GM12878 (cell line): ENCODE results near the gene MCOLN1. TPM values are rescaled to one million over a fixed set of nuclear protein-coding genes. Genes with fewer than 3 reads are reported as not detected.

Experiments used
- ATAC-seq: fragments of 200-7000 bp; cut with Tn5 transposase; 3 replicates; pipeline ENCODE4 v1.9.1; 2020; ENCODE audit warnings: mild to moderate bottlenecking, moderate library complexity
- BruUV-seq: library from RNA; stranded (reverse); fragments of 400-500 nt; replicated peaks from 2 replicates; lab custom pipeline; 2021; lab: Mats Ljungman, UMichigan
- CTCF ChIA-PET: fragments of 300-600 bp; sonication (Branson Sonifier 250); formaldehyde crosslinking; extraction: SDS; loops from one replicate; lab custom pipeline; 2021; ENCODE audit warnings: inconsistent platforms; lab: Yijun Ruan, JAX
- POLR2A ChIA-PET: fragments of 350-600 bp; formaldehyde crosslinking; extraction: SDS; loops from one replicate; lab custom pipeline; 2021; ENCODE audit warnings: inconsistent platforms; lab: Charles Lee
- RAD21 ChIA-PET: fragments of 300-600 bp; sonication (Branson Sonifier 250); formaldehyde crosslinking; loops from one replicate; lab custom pipeline; 2023; ENCODE audit warnings: antibody characterized with exemption; ENCODE audit not compliant: unreplicated experiment; lab: Charles Lee
- SMC1A ChIA-PET: fragments of 300-600 bp; sonication (Branson Sonifier 250); formaldehyde crosslinking; loops from one replicate; lab custom pipeline; 2023; ENCODE audit not compliant: unreplicated experiment, uncharacterized antibody; lab: Charles Lee
- DNase-seq: peaks from one replicate; pipeline ENCODE4 v3.0.0-alpha.2; 2011; ENCODE audit warnings: low read depth, low spot score
- FAIRE-seq: peaks from 3 replicates; lab custom pipeline; 2011; peaks lifted over from hg19 to GRCh38; lab: Jason Lieb, UNC
- H2AFZ ChIP-seq: 2 replicates; pipeline ENCODE4 v1.6.0; 2011; ENCODE audit warnings: low read depth, low read length, control low read depth; ENCODE audit not compliant: control insufficient read depth
- H3K27ac ChIP-seq: 2 replicates; pipeline ENCODE4 v1.5.1; 2011; ENCODE audit warnings: control low read depth; ENCODE audit not compliant: control insufficient read depth, insufficient read depth
- H3K27me3 ChIP-seq, 2 experiments: replicated peaks in 1 of 2; 2 replicates each; pipeline versions ENCODE4 v1.6.0 to v1.6.1; 2011; ENCODE audit warnings: low read length in 1 of 2; ENCODE audit not compliant: control insufficient read depth in 2 of 2, insufficient read depth in 2 of 2
- H3K36me3 ChIP-seq, 2 experiments: 2 replicates each; pipeline ENCODE4 v1.5.1; 2011; ENCODE audit warnings: low read length in 1 of 2; ENCODE audit not compliant: control insufficient read depth in 2 of 2, insufficient read depth in 2 of 2
- H3K4me1 ChIP-seq: 2 replicates; pipeline ENCODE4 v1.6.1; 2011; ENCODE audit warnings: mild to moderate bottlenecking, low read length, moderate library complexity, mixed read lengths; ENCODE audit not compliant: control insufficient read depth, insufficient read depth
- H3K4me2 ChIP-seq: 2 replicates; pipeline ENCODE4 v1.6.0; 2011; ENCODE audit warnings: control low read depth; ENCODE audit not compliant: control insufficient read depth, insufficient read depth
- H3K4me3 ChIP-seq: fragments of 200-600 bp; sonication (generic); 2 replicates; pipeline ENCODE4 v1.5.1; 2016
- H3K79me2 ChIP-seq: 2 replicates; pipeline ENCODE4 v1.6.0; 2011; ENCODE audit warnings: low read length; ENCODE audit not compliant: control insufficient read depth, insufficient read depth
- H3K9ac ChIP-seq: 2 replicates; pipeline ENCODE4 v1.8.0; 2011; ENCODE audit warnings: low read length, control low read depth, mixed read lengths; ENCODE audit not compliant: control insufficient read depth, insufficient read depth
- H3K9me3 ChIP-seq: replicated peaks from 3 replicates; pipeline ENCODE4 v1.5.1; 2011; ENCODE audit warnings: mild to moderate bottlenecking, low read length; ENCODE audit not compliant: control insufficient read depth, insufficient read depth
- H4K20me1 ChIP-seq: 2 replicates; pipeline ENCODE4 v1.6.0; 2011; ENCODE audit not compliant: control insufficient read depth, insufficient read depth
- CHD1 ChIP-seq: IDR thresholded peaks from 2 replicates; pipeline ENCODE4 v1.6.1; 2012; ENCODE audit warnings: low read depth, low read length, improper control_type of control experiment
- FOS ChIP-seq: IDR thresholded peaks from 3 replicates; pipeline ENCODE4 v1.6.1; 2011; ENCODE audit warnings: borderline replicate concordance; ENCODE audit not compliant: insufficient read length; ENCODE audit errors: extremely low read depth
- JUND ChIP-seq: IDR thresholded peaks from 2 replicates; pipeline ENCODE4 v1.6.1; 2012; ENCODE audit warnings: low read depth, mild to moderate bottlenecking, low read length, improper control_type of control experiment, moderate library complexity
- RBBP5 ChIP-seq: fragments of 200-600 bp; sonication (generic); conservative IDR thresholded peaks from 2 replicates; pipeline ENCODE4 v1.6.1; 2016
- RFX5 ChIP-seq: IDR thresholded peaks from 2 replicates; pipeline ENCODE4 v1.6.1; 2011; ENCODE audit warnings: low read depth, low read length, improper control_type of control experiment
- TAF1 ChIP-seq: IDR thresholded peaks from 2 replicates; pipeline ENCODE4 v1.6.1; 2011; ENCODE audit warnings: mild to moderate bottlenecking, low read depth, low read length, borderline replicate concordance
- TCF7 ChIP-seq: IDR thresholded peaks from 2 replicates; pipeline ENCODE4 v1.6.1; 2014; ENCODE audit warnings: antibody characterized with exemption, borderline replicate concordance
- ZNF207 ChIP-seq: fragments of 450-650 bp; IDR thresholded peaks from 2 replicates; pipeline ENCODE4 v1.6.1; 2014; ENCODE audit warnings: antibody characterized with exemption, mild to moderate bottlenecking, borderline replicate concordance
- WGBS: methylation state at CpG from one replicate; pipeline ENCODE4 v1.1.6; 2016; ENCODE audit warnings: low lambda C conversion rate; ENCODE audit not compliant: insufficient replicate concordance, insufficient coverage; ENCODE audit errors: missing lambda C conversion rate; 5-methylcytosine and 5-hydroxymethylcytosine counted together
- in situ Hi-C: fragments of 300-500 bp; cut with MboI; formaldehyde crosslinking; loops from 9 replicates; pipeline ENCODE4 v1.14.3; 2018; ENCODE audit warnings: mixed read lengths
- intact Hi-C: fragments of 100-400 bp; cut with micrococcal nuclease; formaldehyde crosslinking; loops from one replicate; pipeline ENCODE4 v1.14.2; 2022; ENCODE audit not compliant: unreplicated experiment
- polyA plus RNA-seq, 11 experiments: library from polyadenylated mRNA; depleted of rRNA in 4 of 11; unstranded in 6 of 11; stranded (reverse) in 5 of 11; fragments of >200 nt; fragmentation: Nextera tagmentation in 4 of 11; fragmentation: Illumina TruSeq in 1 of 11; extraction: Ambion mirVana in 4 of 11; extraction: Trizol in 1 of 11; gene quantifications; 1 replicate in 1 of 11; 2 replicates in 10 of 11; pipeline versions ENCODE4 v1.2.1 to v1.2.3, GENCODE V29; 2011 to 2016; ENCODE audit warnings: inconsistent platforms in 2 of 11, missing spikeins in 2 of 11, low read depth in 1 of 11
- total RNA-seq, 4 experiments: library from RNA; depleted of rRNA in 3 of 4; stranded (reverse); fragments of >200 nt in 3 of 4; fragmentation: Illumina TruSeq in 1 of 4; extraction: Trizol in 1 of 4; gene quantifications; 2 replicates each; pipeline versions ENCODE4 v1.2.1 to v1.2.3, GENCODE V29; 2013 to 2021
- TF ChIP-seq, protein P1 (sequence below): IDR thresholded peaks from 2 replicates; pipeline ENCODE4 v1.6.1; 2012; ENCODE audit warnings: low read length, inconsistent platforms
- TF ChIP-seq, protein P2 (sequence below): fragments of 450-650 bp; formaldehyde crosslinking; IDR thresholded peaks from 2 replicates; pipeline ENCODE4 v1.4.0; 2020; ENCODE audit warnings: mild to moderate bottlenecking, moderate library complexity

Gene MCOLN1
- total and polyA plus RNA-seq, 10 of the 15 experiments (the other 5 are each of a cell fraction or from before 2014, with no cell fraction given), result 0.42 to 15.6 (median 4.9) TPM

DNA sequence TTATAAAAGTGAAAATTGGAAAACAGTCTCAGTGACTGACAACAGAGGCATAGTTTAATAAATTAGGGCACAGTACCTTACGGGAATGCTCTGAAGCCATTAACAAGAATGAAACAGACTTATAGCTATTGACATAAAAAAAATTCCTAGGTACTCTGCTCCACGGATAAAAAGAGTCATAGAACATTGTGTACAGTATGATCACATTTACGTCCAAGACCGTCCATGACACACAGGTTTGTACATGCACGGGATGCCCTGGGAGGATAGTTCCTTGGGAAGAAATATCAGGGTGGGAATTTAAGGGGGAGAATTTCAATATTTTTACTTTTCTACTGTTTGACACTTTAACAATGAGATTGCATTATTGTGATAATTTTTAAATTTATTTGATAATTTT lies 48.3 kb downstream of the MCOLN1 start:
- Histone ChIP-seq H3K9ac (no peak overlapping the region), H3K4me3 (no peak overlapping the region), H4K20me1 (no peaks in the 10 kb centered on the region), H3K27ac (no peak overlapping the region), H2AFZ (no peak overlapping the region), H3K27me3 (no peaks in the 10 kb centered on the region), H3K79me2 (no peaks in the 10 kb centered on the region), H3K4me2 (no peak overlapping the region), H3K9me3 (no peaks in the 10 kb centered on the region), H3K4me1 (no peaks in the 10 kb centered on the region), H3K36me3 (no peaks in the 10 kb centered on the region)
- POLR2A ChIA-PET, result no interaction called here
- RAD21 ChIA-PET, result interaction anchor here (0.7 kb wide), 1 partner anchor 124 kb away, joined by 3 read pairs; no protein-coding TSS in a partner anchor
- BruUV-seq, result no TSS peak
- CTCF ChIA-PET, result no interaction called here
- SMC1A ChIA-PET, result interaction anchor here (1.0 kb wide), 1 partner anchor 229 kb away, joined by 4 read pairs; no protein-coding TSS in a partner anchor
- intact Hi-C loops, result no loop called here
- no peak for TF ChIP-seq FOS
- no peak for TF ChIP-seq RFX5
- TF ChIP-seq JUND, result no peak
- no peak for TF ChIP-seq TCF7
- TF ChIP-seq TAF1, result no peak
- TF ChIP-seq RBBP5, result no peak
- TF ChIP-seq ZNF207, result no peak
- no peak for TF ChIP-seq CHD1
- TF ChIP-seq, protein P1, sequence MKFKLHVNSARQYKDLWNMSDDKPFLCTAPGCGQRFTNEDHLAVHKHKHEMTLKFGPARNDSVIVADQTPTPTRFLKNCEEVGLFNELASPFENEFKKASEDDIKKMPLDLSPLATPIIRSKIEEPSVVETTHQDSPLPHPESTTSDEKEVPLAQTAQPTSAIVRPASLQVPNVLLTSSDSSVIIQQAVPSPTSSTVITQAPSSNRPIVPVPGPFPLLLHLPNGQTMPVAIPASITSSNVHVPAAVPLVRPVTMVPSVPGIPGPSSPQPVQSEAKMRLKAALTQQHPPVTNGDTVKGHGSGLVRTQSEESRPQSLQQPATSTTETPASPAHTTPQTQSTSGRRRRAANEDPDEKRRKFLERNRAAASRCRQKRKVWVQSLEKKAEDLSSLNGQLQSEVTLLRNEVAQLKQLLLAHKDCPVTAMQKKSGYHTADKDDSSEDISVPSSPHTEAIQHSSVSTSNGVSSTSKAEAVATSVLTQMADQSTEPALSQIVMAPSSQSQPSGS, result no peak
- TF ChIP-seq, protein P2, sequence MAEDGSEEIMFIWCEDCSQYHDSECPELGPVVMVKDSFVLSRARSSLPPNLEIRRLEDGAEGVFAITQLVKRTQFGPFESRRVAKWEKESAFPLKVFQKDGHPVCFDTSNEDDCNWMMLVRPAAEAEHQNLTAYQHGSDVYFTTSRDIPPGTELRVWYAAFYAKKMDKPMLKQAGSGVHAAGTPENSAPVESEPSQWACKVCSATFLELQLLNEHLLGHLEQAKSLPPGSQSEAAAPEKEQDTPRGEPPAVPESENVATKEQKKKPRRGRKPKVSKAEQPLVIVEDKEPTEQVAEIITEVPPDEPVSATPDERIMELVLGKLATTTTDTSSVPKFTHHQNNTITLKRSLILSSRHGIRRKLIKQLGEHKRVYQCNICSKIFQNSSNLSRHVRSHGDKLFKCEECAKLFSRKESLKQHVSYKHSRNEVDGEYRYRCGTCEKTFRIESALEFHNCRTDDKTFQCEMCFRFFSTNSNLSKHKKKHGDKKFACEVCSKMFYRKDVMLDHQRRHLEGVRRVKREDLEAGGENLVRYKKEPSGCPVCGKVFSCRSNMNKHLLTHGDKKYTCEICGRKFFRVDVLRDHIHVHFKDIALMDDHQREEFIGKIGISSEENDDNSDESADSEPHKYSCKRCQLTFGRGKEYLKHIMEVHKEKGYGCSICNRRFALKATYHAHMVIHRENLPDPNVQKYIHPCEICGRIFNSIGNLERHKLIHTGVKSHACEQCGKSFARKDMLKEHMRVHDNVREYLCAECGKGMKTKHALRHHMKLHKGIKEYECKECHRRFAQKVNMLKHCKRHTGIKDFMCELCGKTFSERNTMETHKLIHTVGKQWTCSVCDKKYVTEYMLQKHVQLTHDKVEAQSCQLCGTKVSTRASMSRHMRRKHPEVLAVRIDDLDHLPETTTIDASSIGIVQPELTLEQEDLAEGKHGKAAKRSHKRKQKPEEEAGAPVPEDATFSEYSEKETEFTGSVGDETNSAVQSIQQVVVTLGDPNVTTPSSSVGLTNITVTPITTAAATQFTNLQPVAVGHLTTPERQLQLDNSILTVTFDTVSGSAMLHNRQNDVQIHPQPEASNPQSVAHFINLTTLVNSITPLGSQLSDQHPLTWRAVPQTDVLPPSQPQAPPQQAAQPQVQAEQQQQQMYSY (CRISPR knock-in tag), result no peak
- no peak for ATAC-seq
- no peak for DNase-seq
- 62% methylated on average over 5 of the region's 5 CpGs for WGBS
- in situ Hi-C loops, result no loop called here
- no peak for FAIRE-seq
